HG03571 (cell line): ENCODE results near the gene KRTAP4-9.
"Not testable (repeated sequence)": the region's sequence is repeated elsewhere in the genome, so short reads cannot be mapped to it uniquely, and the experiment has no call there.

Experiments used
- ATAC-seq: cut with Tn5 transposase; IDR thresholded peaks from one replicate; pipeline ENCODE4 v1.9.1; 2021; ENCODE audit not compliant: unreplicated experiment

The KRTAP4-9 gene

DNA sequence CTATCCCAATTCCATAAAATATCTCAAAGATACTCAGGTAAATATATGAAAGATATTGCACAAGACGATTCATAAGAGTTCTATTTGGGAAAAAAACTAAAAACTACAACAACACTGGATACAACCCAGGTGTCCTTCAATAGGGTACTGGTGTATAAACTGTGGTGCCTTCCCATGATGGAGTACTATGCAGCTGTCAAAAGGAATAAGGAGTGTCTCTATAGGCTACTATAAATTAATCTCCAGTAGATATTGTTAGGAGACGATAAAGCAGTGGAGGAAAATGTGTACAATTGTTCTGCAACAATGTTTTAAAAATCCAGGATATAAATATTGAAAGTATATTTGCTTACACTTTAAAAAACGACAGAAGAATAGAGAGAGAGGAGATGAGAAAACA is 21.2 kb downstream of the KRTAP4-9 start:
- ATAC-seq, result no peak

DNA sequence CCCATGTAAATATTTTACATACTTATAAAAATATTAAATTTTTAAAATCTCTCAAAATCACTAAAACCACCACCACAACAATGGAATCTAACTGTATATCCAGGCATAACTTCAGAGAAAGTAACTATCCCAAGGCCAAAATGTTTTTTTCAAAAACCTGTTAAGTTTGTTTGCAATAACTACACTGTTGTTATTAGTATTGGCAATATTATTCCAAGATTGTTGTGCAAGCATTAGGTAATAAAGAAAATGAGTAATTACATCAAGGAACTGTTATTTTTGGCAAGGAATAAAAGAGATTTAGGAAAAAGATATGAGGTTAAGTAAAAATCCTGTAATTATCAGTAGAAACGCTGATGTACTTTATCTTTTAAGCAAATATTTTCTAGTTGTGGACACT is 22.2 kb downstream of the KRTAP4-9 start:
- no peak for ATAC-seq

GRCh38 chr17:41131979-41132378 is 26.8 kb downstream of the KRTAP4-9 start:
- no peak for ATAC-seq

GRCh38 chr17:41133880-41134735 is 28.9 kb downstream of the KRTAP4-9 start:
- ATAC-seq, result no peak

- not testable (repeated sequence) for ATAC-seq
Measured at GRCh38 chr17:41139865-41140264, 34.7 kb downstream of the KRTAP4-9 start.

DNA sequence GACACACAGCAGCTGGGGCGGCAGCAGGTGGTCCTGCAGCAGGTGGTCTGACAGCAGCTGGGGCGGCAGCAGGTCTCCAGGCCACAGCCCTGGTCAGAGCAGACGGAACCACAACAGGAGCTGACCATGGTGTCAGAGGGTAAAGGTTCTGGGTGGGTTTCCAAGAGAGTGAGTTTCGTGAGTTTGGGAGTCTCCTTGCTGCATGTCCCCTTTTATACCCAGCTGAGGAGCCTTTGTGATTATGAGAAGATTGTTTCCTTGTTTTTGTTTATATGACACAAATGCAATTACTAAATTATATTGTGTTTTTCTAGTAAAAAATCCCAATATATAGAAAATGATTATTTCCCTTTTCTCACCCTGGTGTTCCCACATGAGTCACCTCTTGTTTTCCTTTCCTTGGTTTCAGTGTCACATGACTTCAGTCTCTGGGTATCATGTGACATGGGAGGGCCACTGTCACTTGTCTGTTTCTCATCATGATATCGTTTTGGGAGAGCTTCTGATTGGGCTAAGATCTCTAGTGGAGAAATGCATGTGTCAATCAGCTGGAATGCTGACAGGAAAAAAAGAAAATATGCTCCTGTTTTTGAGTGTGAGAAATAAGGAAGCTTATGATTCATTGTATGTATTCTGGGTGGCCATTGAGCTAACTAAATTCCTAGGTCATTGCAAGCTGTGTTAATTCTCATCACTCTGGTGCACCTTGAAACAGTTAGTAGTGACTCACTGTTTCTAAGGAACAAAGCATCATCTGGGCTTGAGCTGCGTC is 35.4 kb downstream of the KRTAP4-9 start, which contains the start of gene KRTAP4-6:
Gene KRTAP4-6, minus strand, starts transcription at position 185 of the 772 bp plus-strand sequence. Its CDS starts 57 bp downstream, at position 128.
- no peak for ATAC-seq

DNA sequence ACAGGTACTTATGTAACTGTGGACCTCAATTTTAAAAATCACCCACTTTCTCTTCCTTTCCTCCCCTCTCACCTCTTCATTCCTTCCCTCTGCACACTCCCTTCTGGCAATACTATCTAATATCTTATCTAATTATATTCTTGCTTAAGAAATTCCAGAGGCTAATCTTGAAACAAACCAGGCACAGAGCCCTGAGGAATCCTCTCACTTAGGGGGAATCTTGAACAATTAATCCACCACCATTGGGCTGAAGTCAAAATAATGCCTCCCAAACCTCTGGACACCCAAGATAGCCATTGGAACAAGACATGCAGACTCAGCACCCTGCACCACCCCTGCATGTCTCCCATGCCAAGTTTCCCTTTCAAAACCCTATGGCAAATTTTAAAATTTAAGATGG is 36.2 kb downstream of the KRTAP4-9 start:
- no peak for ATAC-seq

DNA sequence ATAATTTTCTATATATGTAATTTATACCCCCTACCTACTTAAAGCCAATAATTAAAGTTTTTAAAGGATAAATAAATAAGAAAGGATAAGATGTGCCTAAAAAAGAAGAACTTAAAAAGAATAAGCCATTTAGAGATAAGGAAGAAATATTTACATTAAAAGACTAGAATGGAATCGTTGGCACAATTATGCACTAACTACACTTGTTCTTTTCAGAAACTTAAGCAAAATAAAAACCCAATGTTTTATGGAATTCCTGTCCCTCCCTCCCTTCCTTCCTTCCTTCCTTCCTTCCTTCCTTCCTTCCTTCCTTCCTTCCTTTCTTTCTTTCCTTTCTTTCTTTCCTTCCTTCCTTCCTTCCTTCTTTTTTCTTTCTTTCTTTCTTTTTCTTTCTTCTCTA is 39.7 kb downstream of the KRTAP4-9 start:
- no peak for ATAC-seq

DNA sequence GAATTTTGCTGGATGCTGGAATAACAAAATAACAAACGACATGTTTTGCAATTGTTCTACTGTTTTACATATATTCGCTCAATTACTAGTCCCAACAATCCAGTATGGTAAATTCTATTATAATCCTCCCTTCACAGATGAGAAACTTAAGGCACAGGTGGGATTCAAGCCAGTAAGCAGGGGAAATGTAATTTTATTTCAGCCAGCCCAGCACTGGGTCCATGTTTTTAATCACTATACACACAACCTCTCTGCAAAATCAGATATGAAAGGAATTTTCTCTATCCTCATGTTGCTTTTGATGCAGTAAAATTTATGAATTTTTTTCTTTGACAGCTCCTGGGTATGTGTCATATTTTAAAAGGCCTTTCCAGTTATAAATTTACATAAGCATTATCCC is 40.1 kb downstream of the KRTAP4-9 start:
- ATAC-seq, result no peak

- no peak for ATAC-seq
Measured at GRCh38 chr17:41147531-41148204, 42.5 kb downstream of the KRTAP4-9 start.

GRCh38 chr17:41148971-41149651 is 43.9 kb downstream of the KRTAP4-9 start:
- not testable (repeated sequence) for ATAC-seq

GRCh38 chr17:41149652-41149985 is 44.4 kb downstream of the KRTAP4-9 start, which contains the start of gene KRTAP4-5:
KRTAP4-5 (minus strand) TSS chr17:41149825; CDS start chr17:41149767, 58 bp downstream.
- ATAC-seq, result no peak

- ATAC-seq, result no peak
Measured at GRCh38 chr17:41150026-41150425, 44.8 kb downstream of the KRTAP4-9 start.

DNA sequence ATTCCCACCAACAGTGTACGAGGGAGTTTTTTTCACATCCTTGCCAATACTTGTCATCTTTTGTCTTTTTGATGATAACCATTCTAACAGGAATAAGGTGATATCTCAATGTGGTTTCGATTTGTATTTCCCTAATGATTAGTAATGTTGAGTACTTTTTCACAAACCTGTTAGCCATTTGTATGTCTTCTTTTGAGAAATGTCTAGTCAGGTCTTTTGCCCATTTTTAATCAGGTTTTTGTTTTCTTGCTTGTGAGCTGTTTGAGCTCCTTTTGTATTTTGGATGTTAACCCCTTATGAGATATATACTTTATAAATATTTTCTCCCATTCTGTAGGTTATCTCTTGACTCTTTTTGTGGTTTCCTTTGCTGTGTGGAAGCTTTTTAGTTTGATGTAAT is 46.3 kb downstream of the KRTAP4-9 start:
- no peak for ATAC-seq

- ATAC-seq, result no peak
Measured at GRCh38 chr17:41153856-41154255, 48.7 kb downstream of the KRTAP4-9 start.
